ENCODE data around the gene MX1. TPM values are rescaled to one million over a fixed set of nuclear protein-coding genes. Genes with fewer than 3 reads are reported as not detected.
"Not testable (repeated sequence)": the region's sequence is repeated elsewhere in the genome, so short reads cannot be mapped to it uniquely, and the experiment has no call there.

The MX1 gene
- total RNA-seq, 2 donors from 2014 or later, result 14.2 to 32.5 TPM

GRCh38 chr21:41398831-41399230, 27.2 kb upstream of the MX1 start:
- Mint-ChIP-seq H3K36me3 (ENCODE audit: low read depth) (peaks cover 81% of the 10 kb centered on the region), H3K27ac (no peak overlapping the region), H3K9me3 (no peaks in the 10 kb centered on the region), H3K27me3 (no peaks in the 10 kb centered on the region), H3K4me3 (no peak overlapping the region), H3K4me1 (no peaks in the 10 kb centered on the region)
- ATAC-seq (replicated peaks), result no peak

GRCh38 chr21:41399246-41399800, 26.7 kb upstream of the MX1 start:
- Mint-ChIP-seq H3K27me3 (no peaks in the 10 kb centered on the region), H3K4me1 (no peaks in the 10 kb centered on the region), H3K4me3 (no peak overlapping the region), H3K27ac (no peak overlapping the region), H3K9me3 (no peaks in the 10 kb centered on the region), H3K36me3 (ENCODE audit: low read depth) (peaks cover 86% of the 10 kb centered on the region)
- ATAC-seq (replicated peaks), result no peak

DNA sequence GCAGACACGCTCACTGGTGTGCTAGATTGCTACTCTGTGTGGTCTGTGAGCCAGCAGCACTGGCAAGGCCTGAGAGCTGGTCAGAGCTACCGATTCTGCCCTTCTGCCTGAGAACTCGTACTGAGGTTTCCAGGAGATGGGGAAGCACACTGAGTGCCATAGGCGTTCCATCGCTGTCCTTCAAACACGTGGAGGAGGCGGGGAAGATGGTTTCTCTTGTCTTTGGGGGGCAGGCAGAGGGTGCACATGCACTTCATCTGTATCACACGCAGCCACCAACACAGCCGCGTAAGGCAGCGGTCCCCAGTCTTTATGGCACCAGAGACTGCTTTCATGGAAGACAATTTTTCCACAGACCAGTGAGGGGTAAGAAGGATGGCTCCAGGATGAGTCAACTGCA, 23.8 kb upstream of the MX1 start:
- Mint-ChIP-seq H3K27me3 (no peaks in the 10 kb centered on the region), H3K4me1 (no peaks in the 10 kb centered on the region), H3K9me3 (no peaks in the 10 kb centered on the region), H3K36me3 (ENCODE audit: low read depth) (peaks cover 86% of the 10 kb centered on the region), H3K27ac (no peak overlapping the region), H3K4me3 (no peak overlapping the region)
- ATAC-seq (replicated peaks), result no peak

DNA sequence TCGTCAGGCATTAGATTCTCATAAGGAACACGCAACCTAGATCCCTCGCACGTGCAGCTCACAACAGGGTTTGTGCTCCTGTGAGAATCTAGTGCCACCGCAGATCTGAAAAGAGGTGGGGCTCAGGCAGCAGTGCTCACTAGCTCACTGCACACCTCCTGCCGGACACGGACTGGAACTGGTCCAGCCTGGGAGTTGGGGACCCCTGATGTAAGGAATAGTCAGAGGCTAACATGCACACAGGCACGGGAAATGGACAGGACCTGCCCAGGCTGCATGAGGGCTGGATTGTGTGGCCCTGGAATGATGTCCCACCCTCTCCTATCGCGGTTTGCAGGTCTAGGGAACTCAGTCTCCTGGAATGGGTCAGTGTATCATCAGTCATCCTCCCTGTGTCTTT, 23.2 kb upstream of the MX1 start:
- Mint-ChIP-seq H3K36me3 (ENCODE audit: low read depth) (peaks cover 86% of the 10 kb centered on the region), H3K27ac (no peak overlapping the region), H3K4me1 (no peaks in the 10 kb centered on the region)

GRCh38 chr21:41403331-41403730, 22.7 kb upstream of the MX1 start:
- H3K36me3 Mint-ChIP-seq (ENCODE audit: low read depth), result peaks cover 86% of the 10 kb centered on the region
- H3K9me3 Mint-ChIP-seq, result no peaks in the 10 kb centered on the region
- H3K4me1 Mint-ChIP-seq, result no peaks in the 10 kb centered on the region
- no peaks in the 10 kb centered on the region for H3K27me3 Mint-ChIP-seq
- H3K27ac Mint-ChIP-seq, result no peak overlapping the region
- ATAC-seq (replicated peaks), result no peak
- H3K4me3 Mint-ChIP-seq, result no peak overlapping the region

More for the DNA sequence above, 23.2 kb upstream of the MX1 start:
- no peak for ATAC-seq (replicated peaks)
- Mint-ChIP-seq H3K9me3 (no peaks in the 10 kb centered on the region), H3K4me3 (no peak overlapping the region), H3K27me3 (no peaks in the 10 kb centered on the region)

DNA sequence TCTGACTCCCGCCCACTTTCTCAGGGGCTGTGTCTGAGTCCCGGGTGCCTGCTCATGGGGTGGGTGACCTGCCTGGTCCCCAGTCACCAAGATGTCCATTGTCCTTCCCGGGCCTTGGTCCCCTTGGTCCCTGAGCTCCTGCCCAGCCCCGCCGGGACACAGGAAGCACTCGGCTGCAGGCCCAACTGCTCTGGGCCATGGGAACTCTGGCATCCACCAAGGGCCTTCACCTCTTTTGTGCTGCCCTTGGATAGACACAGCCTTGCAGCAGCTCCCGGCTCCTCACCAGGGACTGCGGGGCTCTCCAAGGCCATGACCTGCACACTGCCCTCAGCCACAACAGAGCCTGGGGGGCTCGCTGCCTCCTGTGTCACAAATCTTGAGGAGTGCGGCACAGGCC, 22.1 kb upstream of the MX1 start:
- no peak for ATAC-seq (replicated peaks)
- peaks cover 86% of the 10 kb centered on the region for H3K36me3 Mint-ChIP-seq (ENCODE audit: low read depth)
- H3K9me3 Mint-ChIP-seq, result no peaks in the 10 kb centered on the region
- H3K4me3 Mint-ChIP-seq, result no peak overlapping the region
- no peaks in the 10 kb centered on the region for H3K4me1 Mint-ChIP-seq
- no peak overlapping the region for H3K27ac Mint-ChIP-seq
- no peaks in the 10 kb centered on the region for H3K27me3 Mint-ChIP-seq

- Mint-ChIP-seq H3K9me3 (no peaks in the 10 kb centered on the region), H3K27me3 (no peaks in the 10 kb centered on the region), H3K4me3 (no peak overlapping the region), H3K4me1 (no peaks in the 10 kb centered on the region), H3K36me3 (ENCODE audit: low read depth) (peaks cover 86% of the 10 kb centered on the region), H3K27ac (no peak overlapping the region)
- ATAC-seq (replicated peaks), result no peak
These were observed 20.7 kb upstream of the MX1 start for GRCh38 chr21:41405321-41405720.

- Mint-ChIP-seq H3K36me3 (ENCODE audit: low read depth) (peaks cover 80% of the 10 kb centered on the region), H3K27ac (no peak overlapping the region), H3K27me3 (no peaks in the 10 kb centered on the region), H3K4me1 (peaks cover 2% of the 10 kb centered on the region), H3K4me3 (no peak overlapping the region), H3K9me3 (no peaks in the 10 kb centered on the region)
- ATAC-seq (replicated peaks), result no peak
These were observed 19.7 kb upstream of the MX1 start for GRCh38 chr21:41406340-41406739.

DNA sequence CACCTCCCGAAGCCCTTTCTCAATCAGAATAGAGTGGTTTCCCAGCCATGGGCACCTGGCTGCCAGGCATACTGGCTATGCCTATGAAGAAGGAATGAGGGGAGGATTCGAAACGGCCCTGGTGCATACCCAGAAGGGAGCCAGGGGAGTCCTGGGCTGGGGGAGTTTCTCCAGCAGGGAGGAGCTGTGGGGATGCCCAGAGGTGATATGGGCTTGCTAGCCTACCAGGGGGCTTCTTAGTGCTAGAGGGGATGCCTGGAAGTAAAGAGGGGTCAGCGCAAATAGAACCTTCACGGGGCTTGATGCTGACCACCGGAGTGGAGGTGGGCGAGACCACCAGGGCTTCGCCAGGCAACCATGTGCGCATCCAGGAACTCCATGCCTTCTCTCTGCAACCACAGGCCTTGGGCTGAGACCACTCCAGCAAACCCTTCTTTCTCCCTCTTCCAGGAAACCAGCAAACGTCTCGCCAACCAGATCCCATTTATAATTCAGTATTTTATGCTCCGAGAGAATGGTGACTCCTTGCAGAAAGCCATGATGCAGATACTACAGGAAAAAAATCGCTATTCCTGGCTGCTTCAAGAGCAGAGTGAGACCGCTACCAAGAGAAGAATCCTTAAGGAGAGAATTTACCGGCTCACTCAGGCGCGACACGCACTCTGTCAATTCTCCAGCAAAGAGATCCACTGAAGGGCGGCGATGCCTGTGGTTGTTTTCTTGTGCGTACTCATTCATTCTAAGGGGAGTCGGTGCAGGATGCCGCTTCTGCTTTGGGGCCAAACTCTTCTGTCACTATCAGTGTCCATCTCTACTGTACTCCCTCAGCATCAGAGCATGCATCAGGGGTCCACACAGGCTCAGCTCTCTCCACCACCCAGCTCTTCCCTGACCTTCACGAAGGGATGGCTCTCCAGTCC, 18.2 kb upstream of the MX1 start:
- Mint-ChIP-seq H3K9me3 (peaks cover 7% of the 10 kb centered on the region), H3K27ac (no peak overlapping the region), H3K4me1 (peaks cover 5% of the 10 kb centered on the region), H3K36me3 (ENCODE audit: low read depth) (peaks cover 71% of the 10 kb centered on the region), H3K4me3 (no peak overlapping the region), H3K27me3 (no peaks in the 10 kb centered on the region)
- ATAC-seq (replicated peaks), result no peak

- ATAC-seq (replicated peaks), result no peak
- Mint-ChIP-seq H3K9me3 (peaks cover 14% of the 10 kb centered on the region), H3K27ac (no peak overlapping the region), H3K4me1 (peaks cover 5% of the 10 kb centered on the region), H3K36me3 (ENCODE audit: low read depth) (peaks cover 48% of the 10 kb centered on the region), H3K4me3 (no peak overlapping the region), H3K27me3 (no peaks in the 10 kb centered on the region)
These were observed 15.7 kb upstream of the MX1 start for GRCh38 chr21:41410361-41410760.

DNA sequence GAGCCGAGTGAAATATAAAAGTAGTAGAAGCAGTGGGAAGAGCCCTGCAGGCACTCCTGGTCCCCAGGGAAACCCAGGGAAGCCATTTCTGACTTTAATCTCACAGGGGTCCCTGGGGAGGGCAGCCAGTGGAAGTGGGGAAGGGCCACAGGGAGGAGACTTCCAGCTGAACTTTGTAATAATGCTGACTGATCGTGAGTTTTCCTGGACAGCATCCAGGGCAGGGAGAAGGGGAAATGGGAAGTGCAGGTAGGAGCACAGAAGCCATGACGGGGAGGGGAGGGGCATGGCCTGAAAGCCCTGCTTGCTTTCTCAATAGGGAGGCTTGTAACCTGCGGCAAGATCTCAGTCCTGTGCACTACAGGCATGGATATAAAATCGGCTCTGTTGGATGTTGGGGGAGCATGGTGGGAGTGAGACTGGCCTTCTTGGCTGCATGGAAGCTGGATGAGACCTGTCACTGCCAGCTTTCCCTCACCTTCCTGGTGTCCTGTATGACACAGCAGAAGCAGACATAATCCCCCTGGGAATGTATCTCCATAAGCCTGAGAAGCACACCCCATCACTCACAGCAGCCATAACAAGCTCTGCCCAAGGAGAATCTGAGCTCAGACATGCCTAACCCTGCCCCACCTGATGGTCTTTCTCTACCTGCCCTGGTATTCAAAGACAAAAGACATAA, 15.1 kb upstream of the MX1 start:
- Mint-ChIP-seq H3K36me3 (ENCODE audit: low read depth) (peaks cover 47% of the 10 kb centered on the region), H3K9me3 (peaks cover 14% of the 10 kb centered on the region), H3K27ac (no peak overlapping the region), H3K4me3 (no peak overlapping the region), H3K27me3 (no peaks in the 10 kb centered on the region), H3K4me1 (peaks cover 5% of the 10 kb centered on the region)
- ATAC-seq (replicated peaks), result no peak

DNA sequence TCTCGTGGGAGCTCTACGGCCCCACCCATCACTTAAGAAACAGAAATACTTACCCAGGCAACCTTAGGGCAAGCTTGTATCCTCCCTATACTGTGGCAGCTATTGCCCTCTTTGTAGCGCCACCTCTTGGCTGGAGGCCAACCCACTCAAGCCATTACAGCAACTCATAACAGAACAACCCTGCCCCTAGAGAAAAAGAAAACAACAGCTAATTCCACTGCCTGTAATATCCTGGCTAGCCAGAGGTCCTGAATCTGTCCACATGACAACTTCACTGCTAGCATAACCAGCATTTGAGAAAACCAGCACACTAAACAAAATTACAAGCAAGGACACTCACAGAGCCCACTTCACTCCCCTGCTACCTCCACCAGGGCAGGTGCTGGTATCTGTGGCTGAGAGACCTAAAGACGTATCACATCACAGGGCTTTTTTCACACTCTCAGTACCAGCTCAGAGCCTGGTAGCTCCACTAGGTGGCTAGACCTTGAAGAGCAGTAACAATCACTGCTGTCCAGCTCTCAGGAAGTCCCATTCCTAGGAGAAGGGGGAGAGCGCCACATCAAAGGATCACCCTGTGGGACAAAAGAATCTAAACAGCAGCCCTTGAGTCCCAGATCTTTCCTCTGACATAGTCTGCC, 14.5 kb upstream of the MX1 start:
- peaks cover 5% of the 10 kb centered on the region for H3K4me1 Mint-ChIP-seq
- H3K27ac Mint-ChIP-seq, result no peak overlapping the region
- peaks cover 14% of the 10 kb centered on the region for H3K9me3 Mint-ChIP-seq
- no peaks in the 10 kb centered on the region for H3K27me3 Mint-ChIP-seq
- peaks cover 41% of the 10 kb centered on the region for H3K36me3 Mint-ChIP-seq (ENCODE audit: low read depth)
- ATAC-seq (replicated peaks), result peak; percentile 38
- H3K4me3 Mint-ChIP-seq, result no peak overlapping the region

DNA sequence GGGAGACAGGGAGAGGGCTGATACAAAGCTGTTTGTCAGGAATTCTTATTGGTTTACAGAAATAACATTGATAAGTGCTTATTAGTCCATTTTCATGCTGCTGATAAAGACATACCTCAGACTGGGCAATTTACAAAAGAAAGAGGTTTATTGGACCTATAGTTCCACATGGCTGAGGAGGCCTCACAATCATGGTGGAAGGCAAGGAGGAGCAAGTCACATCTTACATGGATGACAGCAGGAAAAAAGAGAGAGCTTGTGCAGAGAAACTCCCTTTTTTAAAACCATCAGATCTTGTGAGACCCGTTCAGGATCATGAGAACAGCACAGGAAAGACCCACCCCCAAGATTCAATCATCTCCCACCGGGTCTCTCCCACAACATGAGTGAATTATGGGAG, 8.5 kb upstream of the MX1 start:
- not testable (repeated sequence) for H3K36me3 Mint-ChIP-seq (ENCODE audit: low read depth); H3K27ac Mint-ChIP-seq; H3K27me3 Mint-ChIP-seq; H3K9me3 Mint-ChIP-seq; H3K4me1 Mint-ChIP-seq; ATAC-seq (replicated peaks); H3K4me3 Mint-ChIP-seq

DNA sequence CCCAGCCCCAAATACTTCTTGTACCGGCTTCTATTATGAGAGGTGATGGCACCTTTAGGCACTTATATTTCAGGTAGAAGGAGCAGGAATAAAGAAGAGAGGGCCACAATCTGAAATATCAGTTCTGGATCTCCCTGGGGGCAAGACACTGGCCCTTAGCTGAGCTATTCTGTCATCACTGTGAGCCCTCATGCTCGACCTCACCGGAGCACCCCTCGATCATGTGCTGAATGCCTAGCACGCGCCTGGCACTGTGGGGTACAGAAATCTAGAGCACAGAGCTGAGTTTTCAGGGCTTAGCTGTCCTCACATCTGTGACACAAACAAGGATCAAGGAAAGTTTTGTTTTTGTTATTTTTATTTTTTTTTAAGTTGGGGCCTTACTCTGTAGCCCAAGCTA, 7.6 kb upstream of the MX1 start:
- no peak for ATAC-seq (replicated peaks)
- Mint-ChIP-seq H3K27ac (no peak overlapping the region), H3K27me3 (no peaks in the 10 kb centered on the region), H3K36me3 (ENCODE audit: low read depth) (no peaks in the 10 kb centered on the region), H3K4me1 (peaks cover 6% of the 10 kb centered on the region), H3K4me3 (no peak overlapping the region), H3K9me3 (peaks cover 7% of the 10 kb centered on the region)
